CD4-positive, alpha-beta T cell (primary cell): Measurements from ENCODE around the gene PFKL. TPM values are rescaled to one million over a fixed set of nuclear protein-coding genes. Genes with fewer than 3 reads are reported as not detected.

Source experiments
- ATAC-seq: fragments of 200-7000 bp; cut with Tn5 transposase; one replicate; pipeline ENCODE4 v1.10.0; 2022; ENCODE audit warnings: mild to moderate bottlenecking; ENCODE audit not compliant: poor library complexity
- CTCF ChIA-PET: fragments of 350-600 bp; sonication (Branson Sonifier 250); formaldehyde crosslinking; loops from one replicate; lab custom pipeline; 2021; ENCODE audit warnings: antibody characterized with exemption, inconsistent platforms; lab: Charles Lee
- POLR2A ChIA-PET: fragments of 350-600 bp; sonication (Branson Sonifier 250); formaldehyde crosslinking; loops from one replicate; lab custom pipeline; 2021; ENCODE audit warnings: antibody characterized with exemption, inconsistent platforms; lab: Charles Lee
- DNase-seq, 14 experiments: peaks; one replicate each; pipeline ENCODE4 v3.0.0-alpha.2; 2013 to 2020; ENCODE audit warnings: mixed read lengths in 2 of 14
- H3K27ac ChIP-seq, 2 donors: one replicate each; pipeline versions ENCODE4 v1.5.1 to v1.7.0; 2013; ENCODE audit warnings: low read length in 2 of 2, low read depth in 1 of 2, mild to moderate bottlenecking in 1 of 2
- H3K27me3 ChIP-seq, 2 experiments: 1 replicate in 1 of 2; 2 replicates in 1 of 2; pipeline versions ENCODE4 v1.6.1 to v1.7.0; 2013; ENCODE audit warnings: low read length in 2 of 2, control low read depth in 1 of 2, mild to moderate bottlenecking in 1 of 2, moderate library complexity in 1 of 2; ENCODE audit not compliant: insufficient read depth in 2 of 2, control insufficient read depth in 1 of 2
- H3K36me3 ChIP-seq: one replicate; pipeline ENCODE4 v1.6.1; 2013; ENCODE audit warnings: low read length, control low read depth; ENCODE audit not compliant: insufficient read depth
- H3K4me1 ChIP-seq: one replicate; pipeline ENCODE4 v1.6.1; 2013; ENCODE audit warnings: low read length, control low read depth; ENCODE audit not compliant: insufficient read depth
- H3K4me3 ChIP-seq: one replicate; pipeline ENCODE4 v1.5.1; 2013; ENCODE audit warnings: mild to moderate bottlenecking, low read length, moderate library complexity
- H3K9me3 ChIP-seq, 2 experiments: 1 replicate in 1 of 2; 2 replicates in 1 of 2; pipeline versions ENCODE4 v1.6.1 to v1.7.0; 2013; ENCODE audit warnings: low read length in 2 of 2, mild to moderate bottlenecking in 2 of 2, control low read depth in 1 of 2, moderate library complexity in 1 of 2; ENCODE audit not compliant: control insufficient read depth in 1 of 2, insufficient read depth in 1 of 2
- H3K27ac Mint-ChIP-seq: one replicate; pipeline ENCODE4 v1.8.0; 2020; ENCODE audit warnings: mixed read lengths
- H3K27me3 Mint-ChIP-seq: one replicate; pipeline ENCODE4 v1.8.0; 2021; ENCODE audit warnings: mixed read lengths
- H3K36me3 Mint-ChIP-seq: one replicate; pipeline ENCODE4 v1.8.0; 2021; ENCODE audit warnings: low read depth, mixed read lengths
- H3K4me1 Mint-ChIP-seq: one replicate; pipeline ENCODE4 v1.8.0; 2021; ENCODE audit warnings: low read depth, mixed read lengths
- H3K4me3 Mint-ChIP-seq: one replicate; pipeline ENCODE4 v1.8.0; 2020; ENCODE audit warnings: mild to moderate bottlenecking, mixed read lengths
- H3K9me3 Mint-ChIP-seq: one replicate; pipeline ENCODE4 v1.8.0; 2020; ENCODE audit warnings: mixed read lengths
- intact Hi-C, 2 experiments: fragments of 100-400 bp; cut with DNase I in 1 of 2; cut with micrococcal nuclease in 1 of 2; formaldehyde crosslinking; loops; one replicate each; pipeline versions ENCODE4 v1.15.1 to v1.9.0; 2023 to 2025; cut with DNase I, micrococcal nuclease
- total RNA-seq, 174 experiments: library from RNA in 2 of 174; stranded (reverse) in 2 of 174; gene quantifications; one replicate each; pipeline ENCODE4 v1.2.3 and lab custom pipeline; 2021 to 2026
- TF ChIP-seq, protein P1 (sequence below): fragments of 200-600 bp; IDR thresholded peaks from one replicate; pipeline ENCODE4 v1.8.0; 2022; ENCODE audit warnings: antibody characterized with exemption, mild to moderate bottlenecking

Gene PFKL
- total RNA-seq, 2 experiments from 2014 or later = 115 to 117 TPM

DNA sequence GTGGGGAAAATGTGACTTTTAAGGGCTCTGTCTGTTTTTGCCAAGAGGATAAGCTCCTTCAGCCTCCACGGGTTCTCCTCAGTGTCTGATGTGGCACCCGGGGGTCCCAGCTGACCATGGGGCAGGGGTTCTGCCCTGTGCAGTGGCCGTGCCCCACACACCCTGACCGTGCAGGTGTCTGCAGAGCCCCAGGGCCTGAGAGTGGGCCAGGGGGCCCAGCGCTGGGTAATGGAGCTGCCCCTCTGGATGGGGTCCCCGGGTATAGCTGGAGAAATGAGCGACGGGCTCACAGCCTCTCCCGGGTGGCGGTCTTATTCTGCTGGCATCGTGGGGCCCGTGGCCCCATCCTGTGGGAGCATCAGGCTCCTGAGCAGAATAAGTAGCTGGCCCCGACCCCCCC, 2.9 kb upstream of the PFKL start:
- Mint-ChIP-seq H3K36me3 (no peaks in the 10 kb centered on the region), H3K27ac (no peak overlapping the region), H3K27me3 (no peaks in the 10 kb centered on the region), H3K9me3 (no peaks in the 10 kb centered on the region), H3K4me1 (peaks cover 33% of the 10 kb centered on the region), H3K4me3 (no peak overlapping the region)
- Histone ChIP-seq H3K27ac (no peak overlapping the region), H3K27me3 (no peaks in the 10 kb centered on the region), H3K4me3 (no peak overlapping the region), H3K36me3 (no peaks in the 10 kb centered on the region), H3K9me3 (peaks cover 0 to 7% of the 10 kb centered on the region in 2 experiments), H3K4me1 (peaks cover 82% of the 10 kb centered on the region)
- TF ChIP-seq, protein P1, sequence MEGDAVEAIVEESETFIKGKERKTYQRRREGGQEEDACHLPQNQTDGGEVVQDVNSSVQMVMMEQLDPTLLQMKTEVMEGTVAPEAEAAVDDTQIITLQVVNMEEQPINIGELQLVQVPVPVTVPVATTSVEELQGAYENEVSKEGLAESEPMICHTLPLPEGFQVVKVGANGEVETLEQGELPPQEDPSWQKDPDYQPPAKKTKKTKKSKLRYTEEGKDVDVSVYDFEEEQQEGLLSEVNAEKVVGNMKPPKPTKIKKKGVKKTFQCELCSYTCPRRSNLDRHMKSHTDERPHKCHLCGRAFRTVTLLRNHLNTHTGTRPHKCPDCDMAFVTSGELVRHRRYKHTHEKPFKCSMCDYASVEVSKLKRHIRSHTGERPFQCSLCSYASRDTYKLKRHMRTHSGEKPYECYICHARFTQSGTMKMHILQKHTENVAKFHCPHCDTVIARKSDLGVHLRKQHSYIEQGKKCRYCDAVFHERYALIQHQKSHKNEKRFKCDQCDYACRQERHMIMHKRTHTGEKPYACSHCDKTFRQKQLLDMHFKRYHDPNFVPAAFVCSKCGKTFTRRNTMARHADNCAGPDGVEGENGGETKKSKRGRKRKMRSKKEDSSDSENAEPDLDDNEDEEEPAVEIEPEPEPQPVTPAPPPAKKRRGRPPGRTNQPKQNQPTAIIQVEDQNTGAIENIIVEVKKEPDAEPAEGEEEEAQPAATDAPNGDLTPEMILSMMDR = no peak
- ATAC-seq (no peak), DNase-seq (no peak)
- CTCF ChIA-PET = no interaction called here
- POLR2A ChIA-PET = no interaction called here
- intact Hi-C loops = no loop called here

DNA sequence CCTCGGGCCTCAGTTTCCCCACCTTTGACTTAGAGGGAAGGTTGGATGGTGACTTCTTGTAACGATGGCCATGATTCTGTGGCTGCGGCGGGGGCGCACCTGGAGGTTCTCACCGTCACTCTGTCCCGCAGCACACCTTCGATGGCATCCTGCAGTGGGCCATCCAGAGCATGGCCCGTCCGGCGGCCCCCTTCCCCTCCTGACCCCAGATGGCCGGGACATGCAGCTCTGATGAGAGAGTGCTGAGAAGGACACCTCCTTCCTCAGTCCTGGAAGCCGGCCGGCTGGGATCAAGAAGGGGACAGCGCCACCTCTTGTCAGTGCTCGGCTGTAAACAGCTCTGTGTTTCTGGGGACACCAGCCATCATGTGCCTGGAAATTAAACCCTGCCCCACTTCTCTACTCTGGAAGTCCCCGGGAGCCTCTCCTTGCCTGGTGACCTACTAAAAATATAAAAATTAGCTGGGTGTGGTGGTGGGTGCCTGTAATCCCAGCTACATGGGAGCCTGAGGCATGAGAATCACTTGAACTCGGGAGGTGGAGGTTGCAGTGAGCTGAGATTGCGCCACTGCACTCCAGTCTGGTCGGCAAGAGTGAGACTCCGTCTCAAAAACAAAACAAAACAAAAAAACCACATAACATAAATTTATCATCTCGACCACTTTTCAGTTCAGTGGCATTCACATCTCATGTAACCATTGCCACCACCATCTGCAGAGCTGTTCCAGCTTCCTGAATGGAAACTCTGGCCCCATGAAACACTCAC, 2.1 kb upstream of the PFKL start:
- H3K27ac ChIP-seq = no peak overlapping the region

DNA sequence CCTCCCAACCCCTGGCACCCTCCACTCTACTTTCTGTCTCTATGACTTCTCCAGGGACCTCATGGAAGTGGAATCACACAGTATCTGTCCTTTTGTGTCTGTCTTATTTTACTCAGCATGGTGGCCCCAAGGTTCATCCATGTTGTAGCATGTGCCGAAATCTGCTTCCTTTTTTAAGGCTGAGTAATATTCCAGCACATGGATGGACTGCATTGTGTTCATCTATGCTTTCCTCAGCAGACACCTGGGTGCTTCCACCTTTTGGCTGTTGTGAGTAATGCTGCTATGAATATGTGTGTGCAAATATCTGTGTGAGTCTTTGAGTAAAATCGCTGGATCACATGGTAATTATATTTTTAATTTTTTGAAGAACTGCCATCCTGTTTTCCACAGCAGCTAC, 1.6 kb upstream of the PFKL start:
- POLR2A ChIA-PET = interaction anchor here (1.4 kb wide), 1 partner anchor 209 kb away, joined by 3 read pairs; no protein-coding TSS in a partner anchor

More for the DNA sequence above, 2.1 kb upstream of the PFKL start:
- H3K36me3 ChIP-seq = peaks cover 5% of the 10 kb centered on the region
- intact Hi-C loops = no loop called here
- no peak overlapping the region for H3K4me3 ChIP-seq
- Mint-ChIP-seq H3K4me3 (peak overlapping the region; percentile 88), H3K27me3 (no peaks in the 10 kb centered on the region), H3K36me3 (no peaks in the 10 kb centered on the region), H3K27ac (peak overlapping the region; percentile 97), H3K9me3 (no peaks in the 10 kb centered on the region), H3K4me1 (peaks cover 41% of the 10 kb centered on the region)
- peaks cover 0 to 7% of the 10 kb centered on the region in 2 experiments for H3K9me3 ChIP-seq
- CTCF ChIA-PET = interaction anchor here (0.8 to 1.2 kb wide), 2 partner anchors 30 to 40 kb away, joined by 3 to 5 read pairs; no protein-coding TSS in a partner anchor
- peaks cover 82% of the 10 kb centered on the region for H3K4me1 ChIP-seq
- DNase-seq = peak; percentile 61 to 89 (median 71)
- H3K27me3 ChIP-seq = no peaks in the 10 kb centered on the region
- TF ChIP-seq, protein P1 = peak; percentile 68
- POLR2A ChIA-PET = interaction anchor here (0.7 to 1.4 kb wide), 2 partner anchors 10 to 208 kb away, joined by 3 to 4 read pairs; no protein-coding TSS in a partner anchor
- ATAC-seq = peak; percentile 51

More for the DNA sequence above, 1.6 kb upstream of the PFKL start:
- Histone ChIP-seq H3K9me3 (peaks cover 0 to 6% of the 10 kb centered on the region in 2 experiments), H3K4me3 (no peak overlapping the region), H3K36me3 (peaks cover 5% of the 10 kb centered on the region), H3K4me1 (peaks cover 82% of the 10 kb centered on the region), H3K27me3 (no peaks in the 10 kb centered on the region), H3K27ac (no peak overlapping the region)
- Mint-ChIP-seq H3K36me3 (no peaks in the 10 kb centered on the region), H3K9me3 (no peaks in the 10 kb centered on the region), H3K4me3 (peak overlapping the region; percentile 88), H3K27me3 (no peaks in the 10 kb centered on the region), H3K27ac (peak overlapping the region; percentile 97), H3K4me1 (peaks cover 47% of the 10 kb centered on the region)
- intact Hi-C loops = no loop called here
- CTCF ChIA-PET = interaction anchor here (0.8 to 1.2 kb wide), 2 partner anchors 30 to 39 kb away, joined by 3 to 5 read pairs; no protein-coding TSS in a partner anchor
- peak; percentile 22 for ATAC-seq
- peak in 2 of 14 experiments; percentile 48 to 53 for DNase-seq
- TF ChIP-seq, protein P1 = no peak
